ENCODE measurements around the gene PKNOX2.

The PKNOX2 gene

GRCh38 chr11:125350206-125351032 is 185.9 kb downstream of the PKNOX2 start:
- TF ChIP-seq CTCF (IDR thresholded peaks at IDR 0.05; ENCODE audit: extremely low read depth, missing control alignments), result no peak
- no peak for DNase-seq (ENCODE audit: low spot score)

GRCh38 chr11:125351033-125351867 is 186.7 kb downstream of the PKNOX2 start:
- DNase-seq (ENCODE audit: low spot score), result no peak
- TF ChIP-seq CTCF (IDR thresholded peaks at IDR 0.05; ENCODE audit: extremely low read depth, missing control alignments), result no peak

- no peak for DNase-seq (ENCODE audit: low spot score)
- no peak for TF ChIP-seq CTCF (IDR thresholded peaks at IDR 0.05; ENCODE audit: extremely low read depth, missing control alignments)
These were observed 187.3 kb downstream of the PKNOX2 start for GRCh38 chr11:125351868-125352250.

GRCh38 chr11:125356797-125357196 is 192.2 kb downstream of the PKNOX2 start:
- no peak for DNase-seq (ENCODE audit: low spot score)
- TF ChIP-seq CTCF (IDR thresholded peaks at IDR 0.05; ENCODE audit: extremely low read depth, missing control alignments), result no peak

- no peak for DNase-seq (ENCODE audit: low spot score)
- TF ChIP-seq CTCF (IDR thresholded peaks at IDR 0.05; ENCODE audit: extremely low read depth, missing control alignments), result no peak
These were observed 193.0 kb downstream of the PKNOX2 start for GRCh38 chr11:125357551-125357950.

GRCh38 chr11:125358254-125358840 is 193.8 kb downstream of the PKNOX2 start:
- TF ChIP-seq CTCF (IDR thresholded peaks at IDR 0.05; ENCODE audit: extremely low read depth, missing control alignments), result no peak
- DNase-seq (ENCODE audit: low spot score), result no peak

GRCh38 chr11:125359130-125359529 is 194.6 kb downstream of the PKNOX2 start:
- DNase-seq (ENCODE audit: low spot score), result no peak
- no peak for TF ChIP-seq CTCF (IDR thresholded peaks at IDR 0.05; ENCODE audit: extremely low read depth, missing control alignments)

All from GM20000 (cell line).